ENCODE measurements around the gene ARMC9.
"Not testable (repeated sequence)": the region's sequence is repeated elsewhere in the genome, so short reads cannot be mapped to it uniquely, and the experiment has no call there.

The ARMC9 gene

GRCh38 chr2:231373184-231373583 lies 174.8 kb downstream of the ARMC9 start:
- no peak for TF ChIP-seq CTCF (conservative IDR thresholded peaks at IDR 0.05; ENCODE audit: control insufficient read depth, insufficient read depth, low read depth, low read length)
- no peak overlapping the region for H3K4me3 ChIP-seq (ENCODE audit: control insufficient read depth, low read depth, low read length)
- no peak for DNase-seq (ENCODE audit: low read depth)

- no peak for DNase-seq (ENCODE audit: low read depth)
- no peak overlapping the region for H3K4me3 ChIP-seq (ENCODE audit: control insufficient read depth, low read depth, low read length)
- TF ChIP-seq CTCF (conservative IDR thresholded peaks at IDR 0.05; ENCODE audit: control insufficient read depth, insufficient read depth, low read depth, low read length), result no peak
Observed at GRCh38 chr2:231373786-231374349, 175.4 kb downstream of the ARMC9 start.

GRCh38 chr2:231374771-231375170 lies 176.3 kb downstream of the ARMC9 start:
- DNase-seq (ENCODE audit: low read depth), result no peak
- no peak for TF ChIP-seq CTCF (conservative IDR thresholded peaks at IDR 0.05; ENCODE audit: control insufficient read depth, insufficient read depth, low read depth, low read length)
- no peak overlapping the region for H3K4me3 ChIP-seq (ENCODE audit: control insufficient read depth, low read depth, low read length)

- H3K4me3 ChIP-seq (ENCODE audit: control insufficient read depth, low read depth, low read length); DNase-seq (ENCODE audit: low read depth): not testable (repeated sequence)
Observed at GRCh38 chr2:231375994-231376615, 177.7 kb downstream of the ARMC9 start.

- H3K4me3 ChIP-seq (ENCODE audit: control insufficient read depth, low read depth, low read length), result no peak overlapping the region
- TF ChIP-seq CTCF (conservative IDR thresholded peaks at IDR 0.05; ENCODE audit: control insufficient read depth, insufficient read depth, low read depth, low read length), result no peak
- no peak for DNase-seq (ENCODE audit: low read depth)
Observed at GRCh38 chr2:231376857-231377256, 178.4 kb downstream of the ARMC9 start.

GRCh38 chr2:231378026-231378722 lies 179.7 kb downstream of the ARMC9 start:
- TF ChIP-seq CTCF (conservative IDR thresholded peaks at IDR 0.05; ENCODE audit: control insufficient read depth, insufficient read depth, low read depth, low read length), result no peak
- H3K4me3 ChIP-seq (ENCODE audit: control insufficient read depth, low read depth, low read length), result no peak overlapping the region
- DNase-seq (ENCODE audit: low read depth), result no peak
